Right lobe of liver (tissue), 6 donors: ENCODE measurements around the gene STPG3. TPM values are rescaled to one million over a fixed set of nuclear protein-coding genes. Genes with fewer than 3 reads are reported as not detected.

Source experiments
- ATAC-seq, 4 donors: fragments of 200-7000 bp; cut with Tn5 transposase; one replicate each; pipeline ENCODE4 v1.9.1; 2020; ENCODE audit warnings: mild to moderate bottlenecking in 4 of 4, moderate library complexity in 4 of 4
- DNase-seq, 3 donors: peaks; one replicate each; pipeline ENCODE4 v3.0.0-alpha.2; 2020
- H3K27ac ChIP-seq, 3 donors: fragments of 200-600 bp; one replicate each; pipeline ENCODE4 v1.8.0; 2022
- H3K27me3 ChIP-seq, 2 donors: fragments of 200-600 bp; one replicate each; pipeline ENCODE4 v1.8.0; 2022
- H3K36me3 ChIP-seq, 4 donors: fragments of 200-600 bp; sonication (generic) in 1 of 4; one replicate each; pipeline versions ENCODE4 v1.5.1 to v1.8.0; 2017 to 2022; ENCODE audit warnings: control low read depth in 1 of 4
- H3K4me1 ChIP-seq, 4 donors: fragments of 200-600 bp; sonication (generic) in 1 of 4; one replicate each; pipeline versions ENCODE4 v1.5.1 to v1.8.0; 2017 to 2022; ENCODE audit warnings: control low read depth in 1 of 4
- H3K4me3 ChIP-seq, 3 donors: fragments of 200-600 bp; one replicate each; pipeline ENCODE4 v1.8.0; 2022
- H3K9me3 ChIP-seq, 4 donors: fragments of 200-600 bp; sonication (generic) in 1 of 4; one replicate each; pipeline versions ENCODE4 v1.5.1 to v1.8.0; 2017 to 2022; ENCODE audit warnings: control low read depth in 1 of 4
- CTCF ChIP-seq, 4 donors: fragments of 200-600 bp in 3 of 4; fragments of 450-650 bp in 1 of 4; IDR thresholded peaks; one replicate each; pipeline versions ENCODE4 v1.5.1 to v1.8.0; 2016 to 2022; ENCODE audit warnings: antibody characterized with exemption in 4 of 4, mild to moderate bottlenecking in 2 of 4
- POLR2A ChIP-seq: fragments of 450-650 bp; IDR thresholded peaks from one replicate; pipeline ENCODE4 v1.6.1; 2017; ENCODE audit warnings: antibody characterized with exemption, mild to moderate bottlenecking
- WGBS: methylation state at CpG from one replicate; pipeline ENCODE4 v1.1.6; 2018; ENCODE audit warnings: low coverage, low lambda C conversion rate; ENCODE audit not compliant: insufficient coverage; ENCODE audit errors: missing lambda C conversion rate; 5-methylcytosine and 5-hydroxymethylcytosine counted together
- intact Hi-C, 2 donors: fragments of 100-400 bp; cut with DNase I; formaldehyde crosslinking; loops; one replicate each; pipeline versions ENCODE4 v1.11.2 to v1.14.1; 2022
- total RNA-seq, 6 experiments: library from RNA; depleted of rRNA in 2 of 6; stranded (reverse); fragments of >200 nt in 2 of 6; fragmentation: NEBNext Ultra II Directional in 3 of 6; extraction: Animal tissue kit (Norgen Biotek cat#: 25700) in 3 of 6; gene quantifications; one replicate each; pipeline versions ENCODE4 v1.1.0 to v1.2.4, GENCODE V29; 2016 to 2023
- donor health status: DM: no; HTN: yes; CAD: no.
- donor health status: DM: no; HTN: no; CAD: no.
- donor health status: DM: no; HTN: no; CAD: no.
- donor health status: DM: no; HTN: yes; CAD: no.
- donor health status: DM: no; HTN: yes; CAD: no.

STPG3 gene
- total RNA-seq, 6 experiments from 2014 or later, result not detected

- no peak for ATAC-seq
- no peak overlapping the region for H3K4me3 ChIP-seq
- no peaks in the 10 kb centered on the region for H3K9me3 ChIP-seq
- peaks cover 0 to 17% (median 5%) of the 10 kb centered on the region in 4 donors for H3K4me1 ChIP-seq
- TF ChIP-seq CTCF (IDR thresholded peaks at IDR 0.05) (no peak), POLR2A (no peak)
- intact Hi-C loops, result no loop called here
- 90% methylated on average over 26 of the region's 52 CpGs for WGBS
- H3K27me3 ChIP-seq, result no peaks in the 10 kb centered on the region
- H3K27ac ChIP-seq, result no peak overlapping the region
- DNase-seq, result no peak
- no peaks in the 10 kb centered on the region for H3K36me3 ChIP-seq
Observed at GRCh38 chr9:137220317-137221094, 30.6 kb upstream of the STPG3 start.

- no peak for ATAC-seq
- Histone ChIP-seq H3K36me3 (no peaks in the 10 kb centered on the region), H3K4me1 (peaks cover 0 to 17% (median 5%) of the 10 kb centered on the region in 4 donors), H3K27ac (peak overlapping the region in 1 of 3 donors; percentile 32), H3K27me3 (no peaks in the 10 kb centered on the region), H3K9me3 (no peaks in the 10 kb centered on the region), H3K4me3 (peak overlapping the region in 1 of 3 donors; percentile 76)
- TF ChIP-seq POLR2A, result no peak
- no peak for TF ChIP-seq CTCF (IDR thresholded peaks at IDR 0.05)
- no CpG with 5 or more reads among the region's 14 CpGs for WGBS
- intact Hi-C loops, result no loop called here
- DNase-seq, result no peak
Observed at GRCh38 chr9:137221095-137221505, 30.0 kb upstream of the STPG3 start.

- H3K27me3 ChIP-seq, result no peaks in the 10 kb centered on the region
- no peaks in the 10 kb centered on the region for H3K36me3 ChIP-seq
- peak overlapping the region in 2 of 3 donors; percentile 26 to 76 for H3K4me3 ChIP-seq
- peak; percentile 10 to 58 (median 44) for ATAC-seq
- no peak for TF ChIP-seq CTCF (IDR thresholded peaks at IDR 0.05)
- no peak for TF ChIP-seq POLR2A
- no peaks in the 10 kb centered on the region for H3K9me3 ChIP-seq
- no CpG with 5 or more reads among the region's 61 CpGs for WGBS
- H3K4me1 ChIP-seq, result peaks cover 0 to 17% (median 5%) of the 10 kb centered on the region in 4 donors
- H3K27ac ChIP-seq, result peak overlapping the region in 1 of 3 donors; percentile 32
- peak; percentile 69 to 85 (median 83) for DNase-seq
- intact Hi-C loops, result no loop called here
Observed at GRCh38 chr9:137221506-137222111, 29.5 kb upstream of the STPG3 start.

GRCh38 chr9:137222190-137223077 lies 28.7 kb upstream of the STPG3 start, which contains the start of gene RNF208:
RNF208 (minus strand) TSS chr9:137222240; CDS start chr9:137221212, 1,028 bp downstream.
- DNase-seq (no peak), ATAC-seq (peak; percentile 1 to 7 (median 3))
- intact Hi-C loops, result no loop called here
- Histone ChIP-seq H3K4me1 (peaks cover 0 to 17% (median 5%) of the 10 kb centered on the region in 4 donors), H3K36me3 (no peaks in the 10 kb centered on the region), H3K27me3 (no peaks in the 10 kb centered on the region), H3K4me3 (peak within 1 kb of the TSS; percentile 76 to 87 (median 85)), H3K9me3 (no peaks in the 10 kb centered on the region), H3K27ac (peak within 1 kb of the TSS; percentile 54 to 72 (median 65))
- WGBS, result 7% methylated on average over 15 of the region's 88 CpGs
- TF ChIP-seq POLR2A, result no peak
- no peak for TF ChIP-seq CTCF (IDR thresholded peaks at IDR 0.05)
